B cell (primary cell): ENCODE results near the gene PARD3B.

Experiments
- EZH2 ChIP-seq: IDR thresholded peaks from 2 replicates; pipeline ENCODE4 v1.6.1; 2012; ENCODE audit warnings: borderline replicate concordance, low read depth, mild to moderate bottlenecking, moderate library complexity, low read length; ENCODE audit not compliant: insufficient read depth, poor library complexity, severe bottlenecking
- TF ChIP-seq, protein P1 (sequence below): fragments of 200-600 bp; IDR thresholded peaks from one replicate; pipeline ENCODE4 v1.8.0; 2022; ENCODE audit warnings: antibody characterized with exemption, mild to moderate bottlenecking

DNA sequence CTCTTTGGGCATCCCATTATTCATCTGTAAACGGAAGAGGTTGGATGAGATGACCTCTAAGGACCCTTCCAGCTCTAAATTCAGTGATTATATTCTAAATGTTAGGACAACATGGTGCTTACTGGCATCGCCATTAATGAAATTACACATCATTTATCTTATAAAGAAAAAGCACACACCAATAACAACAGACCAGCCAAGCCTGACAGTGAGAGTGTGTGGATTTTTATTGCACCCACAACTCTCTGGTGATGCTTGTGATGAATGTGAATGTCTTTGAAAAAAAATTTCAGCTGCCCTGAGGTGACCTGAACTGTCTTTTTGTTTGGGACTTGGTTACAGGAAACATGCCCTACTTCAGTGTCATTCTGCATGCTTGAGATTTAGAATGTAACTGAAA, 623.7 kb downstream of the PARD3B start:
- TF ChIP-seq, protein P1, sequence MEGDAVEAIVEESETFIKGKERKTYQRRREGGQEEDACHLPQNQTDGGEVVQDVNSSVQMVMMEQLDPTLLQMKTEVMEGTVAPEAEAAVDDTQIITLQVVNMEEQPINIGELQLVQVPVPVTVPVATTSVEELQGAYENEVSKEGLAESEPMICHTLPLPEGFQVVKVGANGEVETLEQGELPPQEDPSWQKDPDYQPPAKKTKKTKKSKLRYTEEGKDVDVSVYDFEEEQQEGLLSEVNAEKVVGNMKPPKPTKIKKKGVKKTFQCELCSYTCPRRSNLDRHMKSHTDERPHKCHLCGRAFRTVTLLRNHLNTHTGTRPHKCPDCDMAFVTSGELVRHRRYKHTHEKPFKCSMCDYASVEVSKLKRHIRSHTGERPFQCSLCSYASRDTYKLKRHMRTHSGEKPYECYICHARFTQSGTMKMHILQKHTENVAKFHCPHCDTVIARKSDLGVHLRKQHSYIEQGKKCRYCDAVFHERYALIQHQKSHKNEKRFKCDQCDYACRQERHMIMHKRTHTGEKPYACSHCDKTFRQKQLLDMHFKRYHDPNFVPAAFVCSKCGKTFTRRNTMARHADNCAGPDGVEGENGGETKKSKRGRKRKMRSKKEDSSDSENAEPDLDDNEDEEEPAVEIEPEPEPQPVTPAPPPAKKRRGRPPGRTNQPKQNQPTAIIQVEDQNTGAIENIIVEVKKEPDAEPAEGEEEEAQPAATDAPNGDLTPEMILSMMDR = no peak
- no peak for TF ChIP-seq EZH2
